GM19455 (cell line): ENCODE data around the gene FAM83E.
"Not testable (repeated sequence)": the region's sequence is repeated elsewhere in the genome, so short reads cannot be mapped to it uniquely, and the experiment has no call there.

ENCODE experiments used
- ATAC-seq: cut with Tn5 transposase; IDR thresholded peaks from one replicate; pipeline ENCODE4 v1.9.1; 2021; ENCODE audit not compliant: unreplicated experiment

The FAM83E gene

GRCh38 chr19:48641850-48642249 lies 27.0 kb upstream of the FAM83E start:
- ATAC-seq = no peak

- no peak for ATAC-seq
Observed at GRCh38 chr19:48639483-48640375, 24.9 kb upstream of the FAM83E start.

DNA sequence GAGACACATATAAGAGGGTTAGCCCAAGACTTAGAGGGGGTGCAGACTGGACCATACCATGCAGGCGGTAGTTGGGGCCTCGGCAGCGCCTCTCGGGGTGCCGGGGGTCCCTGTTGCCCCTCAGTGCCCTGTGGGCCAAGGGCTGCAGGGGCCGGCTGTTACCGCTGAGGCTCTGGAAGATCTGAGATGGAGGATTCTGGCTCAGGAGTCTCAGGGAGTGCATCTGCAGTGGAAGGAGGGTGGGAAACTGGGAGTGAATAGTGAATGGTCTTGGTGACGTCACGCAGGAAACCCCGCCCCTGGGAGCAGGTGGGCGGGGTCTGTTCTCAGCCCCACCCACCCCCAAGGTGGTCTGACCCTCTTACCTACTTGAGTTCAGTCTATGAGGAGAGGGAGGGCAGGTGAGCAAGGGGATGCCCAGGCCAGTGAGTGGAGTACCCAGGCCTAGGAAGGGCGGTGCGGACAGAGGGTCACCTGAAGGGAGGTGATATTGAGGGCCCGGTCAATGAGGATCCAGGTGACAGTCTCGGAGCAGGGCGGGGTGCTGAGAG lies 24.0 kb upstream of the FAM83E start:
- ATAC-seq = no peak

- peak; percentile 10 for ATAC-seq
Observed at GRCh38 chr19:48637948-48638830, 23.3 kb upstream of the FAM83E start.

DNA sequence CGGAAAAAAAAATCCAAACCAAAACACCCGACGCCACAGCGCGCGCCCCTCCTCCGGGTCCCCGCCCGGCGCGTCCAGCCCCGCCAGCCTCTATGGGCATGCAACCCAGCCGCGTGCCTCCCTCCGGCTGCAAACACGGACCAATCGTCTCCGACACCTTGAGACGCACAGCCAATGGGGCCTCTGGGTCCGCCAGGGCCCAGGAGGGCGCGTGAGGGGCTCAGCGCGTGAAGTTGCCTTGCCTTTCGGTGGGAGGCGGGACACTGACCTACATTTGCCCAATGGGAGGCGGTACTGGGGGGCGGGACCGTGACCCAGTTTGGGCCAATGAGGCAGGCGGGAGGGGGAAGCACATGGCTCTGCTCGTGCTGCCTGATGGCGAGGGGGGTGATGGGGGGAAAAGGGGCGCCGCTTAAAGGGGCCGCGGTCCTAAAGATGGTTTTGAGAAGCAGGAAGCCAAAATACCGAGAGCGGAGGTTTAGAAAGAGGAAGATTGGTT lies 22.6 kb upstream of the FAM83E start:
- ATAC-seq = peak; percentile 67

GRCh38 chr19:48636859-48637448 lies 22.1 kb upstream of the FAM83E start, which contains the start of gene DBP:
TSS of gene DBP (minus strand) at chr19:48637379. CDS start at chr19:48636994, 385 bp downstream.
- no peak for ATAC-seq

- ATAC-seq = no peak
Observed at GRCh38 chr19:48635966-48636858, 21.3 kb upstream of the FAM83E start.

DNA sequence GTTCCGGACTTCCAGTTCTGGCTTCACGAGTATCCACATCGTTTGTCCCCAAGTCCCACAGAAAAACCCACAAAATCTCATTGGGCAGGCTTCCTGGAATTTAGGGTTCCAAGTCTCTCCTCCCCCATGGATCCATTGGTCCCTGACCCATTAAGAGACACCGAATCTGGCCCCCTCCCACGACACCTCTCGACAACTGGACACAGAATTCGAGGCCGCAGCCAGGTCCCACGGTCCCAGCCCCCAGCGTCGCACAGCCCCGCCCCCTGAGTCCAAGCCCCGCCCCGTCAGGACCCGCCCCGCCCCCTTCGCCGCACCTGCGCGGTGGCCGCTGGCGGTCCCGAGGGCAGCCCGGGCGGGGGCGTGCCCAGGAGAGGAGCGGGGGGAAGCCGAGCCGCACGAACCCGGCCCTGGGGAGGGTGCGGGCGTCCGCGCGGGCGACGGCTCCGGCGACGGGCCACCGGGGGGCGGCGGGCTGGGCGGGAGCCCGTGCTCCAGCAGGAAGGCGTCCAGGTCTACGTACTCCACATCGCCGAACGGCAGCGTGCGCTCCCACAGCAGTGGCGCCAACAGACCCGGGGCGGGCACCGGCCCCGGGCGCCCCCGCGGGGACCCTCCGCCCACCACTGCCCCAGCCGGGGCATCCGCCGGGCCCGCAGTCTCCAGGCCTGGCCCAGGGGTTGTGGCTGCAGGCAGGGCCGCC lies 20.5 kb upstream of the FAM83E start:
- ATAC-seq = no peak

DNA sequence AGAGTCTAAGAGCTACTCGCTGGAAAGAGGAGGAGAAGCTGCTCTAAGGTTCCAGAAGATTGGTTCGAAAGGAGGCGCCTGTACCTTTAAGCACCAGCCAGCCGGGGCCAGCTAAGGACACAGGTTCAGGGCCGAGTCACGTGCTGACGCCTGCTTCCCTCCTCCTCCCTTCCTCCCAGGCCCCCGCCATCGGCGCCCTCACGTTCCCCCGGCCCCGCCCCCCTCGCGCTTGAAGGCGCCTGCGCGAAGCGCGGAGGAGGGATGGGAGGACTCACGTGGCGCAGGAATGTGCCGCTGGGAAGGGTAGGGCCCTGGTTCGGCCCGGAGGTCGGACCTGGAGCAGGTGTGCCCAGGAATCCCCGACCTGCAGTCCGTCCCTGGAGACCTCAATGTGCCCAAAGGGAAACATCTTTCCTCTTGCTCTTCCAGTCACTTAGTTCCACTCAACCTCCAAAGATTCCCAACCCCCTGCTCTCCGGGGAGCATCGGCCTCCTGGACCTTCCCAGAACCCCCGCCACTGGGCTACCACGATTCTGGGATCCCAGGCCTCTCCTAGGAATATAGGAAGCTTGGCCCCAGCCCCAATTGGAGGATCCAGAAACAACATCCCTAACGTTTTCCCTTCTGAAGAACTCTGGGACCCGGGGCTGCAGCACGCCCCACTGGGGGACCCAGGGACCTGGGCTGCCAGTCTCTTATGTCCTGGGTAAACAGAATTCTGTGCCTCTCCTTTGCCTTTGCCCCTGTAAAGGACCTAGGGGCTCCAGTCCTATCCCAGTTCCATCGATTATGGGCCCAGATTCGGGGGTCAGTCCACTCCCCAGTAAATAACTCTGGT lies 19.8 kb upstream of the FAM83E start:
- ATAC-seq = peak; percentile 29

GRCh38 chr19:48634036-48634342 lies 19.1 kb upstream of the FAM83E start:
- ATAC-seq = no peak

DNA sequence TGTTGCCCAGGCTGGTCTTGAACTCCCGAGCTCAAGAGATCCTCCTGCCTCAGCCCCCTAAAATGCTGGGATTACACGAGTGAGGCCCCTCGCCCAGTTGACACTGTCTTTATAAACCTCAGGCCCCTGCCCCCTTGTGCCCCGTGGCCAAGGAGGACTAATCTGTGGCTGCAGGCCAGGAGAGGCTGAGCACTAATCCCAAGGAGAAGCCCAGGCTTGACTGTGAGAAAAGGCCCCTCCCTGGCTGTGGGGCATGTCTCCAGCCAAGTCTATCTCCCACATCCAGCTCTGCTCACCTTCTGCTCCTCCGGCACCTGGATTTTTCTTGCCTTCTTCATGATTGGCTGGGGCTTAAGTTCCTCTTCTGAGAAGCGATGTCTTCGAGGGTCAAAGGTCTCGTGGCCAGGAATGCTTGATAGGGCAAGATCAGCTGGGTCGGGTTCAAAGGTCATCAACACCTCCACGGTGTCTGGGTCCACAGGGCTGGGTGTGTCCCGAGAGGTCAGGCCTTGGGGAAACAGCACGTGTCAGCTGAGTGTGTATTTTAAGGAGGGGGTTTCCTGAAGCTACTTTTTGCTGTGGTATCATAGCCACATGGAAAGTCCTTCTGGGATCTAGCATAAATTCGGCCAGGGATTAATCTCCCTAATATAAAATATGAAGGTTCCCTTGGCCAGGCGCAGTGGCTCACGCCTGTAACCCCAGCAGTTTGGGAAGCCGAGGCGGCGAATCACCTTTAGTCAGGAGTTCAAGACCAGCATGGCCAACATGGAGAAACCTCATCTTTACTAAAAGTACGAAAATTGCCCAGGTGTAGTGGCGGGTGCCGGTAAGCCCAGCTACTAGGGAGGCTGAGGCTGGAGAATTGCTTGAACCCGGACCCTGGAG lies 18.5 kb upstream of the FAM83E start:
- ATAC-seq = no peak

GRCh38 chr19:48632692-48633147 lies 17.8 kb upstream of the FAM83E start:
- no peak for ATAC-seq

DNA sequence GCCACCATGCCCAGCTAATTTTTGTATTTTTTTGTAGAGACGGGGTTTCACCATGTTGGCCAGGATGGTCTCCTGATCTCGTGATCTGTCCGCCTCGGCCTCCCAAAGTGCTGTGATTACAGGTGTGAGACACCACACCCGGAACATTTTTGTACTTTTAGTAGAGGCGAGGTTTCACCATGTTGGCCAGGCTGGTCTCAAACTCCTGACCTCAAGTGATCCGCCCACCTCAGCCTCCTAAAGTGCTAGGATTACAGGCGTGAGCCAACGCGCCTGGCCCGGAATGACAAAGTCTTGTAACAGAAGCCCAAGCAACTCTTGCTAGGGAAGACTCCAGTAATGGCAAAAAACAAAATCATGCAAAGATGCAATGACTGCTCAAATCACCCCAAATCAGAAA lies 17.4 kb upstream of the FAM83E start:
- ATAC-seq = not testable (repeated sequence)

- ATAC-seq = no peak
Observed at GRCh38 chr19:48631225-48631624, 16.3 kb upstream of the FAM83E start.

DNA sequence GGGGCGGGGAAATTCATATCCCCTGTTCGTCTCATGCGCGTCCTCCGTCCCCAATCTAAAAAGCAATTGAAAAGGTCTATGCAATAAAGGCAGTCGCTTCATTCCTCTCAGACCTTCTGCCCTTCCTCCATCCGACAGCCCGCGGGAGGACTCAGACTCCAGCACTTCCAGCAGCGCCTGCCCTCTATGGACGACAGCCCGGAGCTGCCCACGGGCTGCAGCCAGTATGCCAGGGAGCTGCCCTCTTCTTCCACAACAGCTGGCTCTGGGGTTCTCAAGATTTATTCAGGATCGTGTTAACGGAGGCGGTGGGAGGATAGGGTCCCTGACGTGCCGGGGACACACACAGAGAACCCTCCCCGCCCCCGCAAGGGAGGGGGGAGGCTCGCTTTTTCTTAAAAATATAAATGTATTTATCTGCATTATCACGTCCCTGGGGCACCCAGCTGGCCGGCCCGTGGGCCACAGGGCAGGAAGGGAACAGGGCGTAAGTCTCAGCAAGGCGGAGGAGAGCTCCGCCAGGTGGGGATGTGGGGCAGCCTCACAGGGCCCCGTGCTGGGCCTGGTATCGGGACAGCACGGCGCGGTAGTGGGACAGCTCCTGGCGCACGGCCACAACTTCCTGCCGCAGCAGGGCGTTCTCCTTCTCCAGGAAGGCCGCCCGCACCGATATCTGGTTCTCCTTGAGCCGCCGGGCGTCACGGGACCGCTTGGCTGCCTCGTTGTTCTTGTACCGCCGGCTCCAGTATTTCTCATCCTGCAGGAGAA lies 15.6 kb upstream of the FAM83E start:
- ATAC-seq = no peak

DNA sequence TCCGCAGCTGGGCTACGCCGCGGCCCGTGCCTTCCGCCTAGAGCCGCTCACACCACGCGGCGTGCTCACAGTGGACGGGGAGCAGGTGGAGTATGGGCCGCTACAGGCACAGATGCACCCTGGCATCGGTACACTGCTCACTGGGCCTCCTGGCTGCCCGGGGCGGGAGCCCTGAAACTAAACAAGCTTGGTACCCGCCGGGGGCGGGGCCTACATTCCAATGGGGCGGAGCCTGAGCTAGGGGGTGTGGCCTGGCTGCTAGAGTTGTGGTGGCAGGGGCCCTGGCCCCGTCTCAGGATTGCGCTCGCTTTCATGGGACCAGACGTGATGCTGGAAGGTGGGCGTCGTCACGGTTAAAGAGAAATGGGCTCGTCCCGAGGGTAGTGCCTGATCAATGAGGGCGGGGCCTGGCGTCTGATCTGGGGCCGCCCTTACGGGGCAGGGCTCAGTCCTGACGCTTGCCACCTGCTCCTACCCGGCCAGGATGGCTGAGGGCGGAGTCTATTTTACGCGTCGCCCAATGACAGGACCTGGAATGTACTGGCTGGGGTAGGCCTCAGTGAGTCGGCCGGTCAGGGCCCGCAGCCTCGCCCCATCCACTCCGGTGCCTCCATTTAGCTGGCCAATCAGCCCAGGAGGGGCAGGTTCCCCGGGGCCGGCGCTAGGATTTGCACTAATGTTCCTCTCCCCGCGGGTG lies 14.9 kb upstream of the FAM83E start:
- ATAC-seq = no peak
